Adrenal gland (tissue), 12 donors: ENCODE measurements around the gene S100A2. TPM values are rescaled to one million over a fixed set of nuclear protein-coding genes. Genes with fewer than 3 reads are reported as not detected.

ENCODE experiments used
- DNase-seq, 7 donors: peaks; one replicate each; pipeline ENCODE4 v3.0.0-alpha.2; 2019 to 2020
- H3K27ac ChIP-seq, 5 donors: fragments of 200-600 bp; sonication (generic) in 4 of 5; 1 replicate in 3 of 5; 2 replicates in 2 of 5; pipeline versions ENCODE4 v1.5.1 to v1.8.0; 2016 to 2020; ENCODE audit warnings: mild to moderate bottlenecking in 1 of 5
- H3K27me3 ChIP-seq: fragments of 200-600 bp; 2 replicates; pipeline ENCODE4 v1.8.0; 2021
- H3K36me3 ChIP-seq, 2 donors: fragments of 200-600 bp; replicated peaks in 1 of 2; 1 replicate in 1 of 2; 2 replicates in 1 of 2; pipeline versions ENCODE4 v1.5.1 to v1.8.0; 2018 to 2022
- H3K4me1 ChIP-seq, 2 donors: fragments of 200-600 bp; replicated peaks in 1 of 2; 1 replicate in 1 of 2; 2 replicates in 1 of 2; pipeline versions ENCODE4 v1.5.1 to v1.8.0; 2018 to 2021
- H3K4me3 ChIP-seq, 4 donors: fragments of 200-600 bp; sonication (generic) in 3 of 4; one replicate each; pipeline ENCODE4 v1.5.1; 2016 to 2018
- H3K9me3 ChIP-seq, 3 donors: fragments of 200-600 bp; sonication (generic) in 1 of 3; replicated peaks in 1 of 3; 1 replicate in 2 of 3; 2 replicates in 1 of 3; pipeline versions ENCODE4 v1.5.1 to v1.8.0; 2016 to 2021
- CTCF ChIP-seq, 6 experiments: fragments of 450-650 bp in 4 of 6; fragments of 200-600 bp in 2 of 6; sonication (generic) in 1 of 6; IDR thresholded peaks; 1 replicate in 5 of 6; 2 replicates in 1 of 6; pipeline versions ENCODE4 v1.5.1 to v1.8.0; 2016 to 2021; ENCODE audit warnings: antibody characterized with exemption in 6 of 6, mild to moderate bottlenecking in 2 of 6, moderate library complexity in 1 of 6
- POLR2A ChIP-seq, 2 donors: fragments of 450-650 bp; IDR thresholded peaks; one replicate each; pipeline ENCODE4 v1.6.1; 2017; ENCODE audit warnings: antibody characterized with exemption in 2 of 2, mild to moderate bottlenecking in 2 of 2, moderate library complexity in 1 of 2
- WGBS, 4 donors: extraction: QIAGEN DNeasy Blood & Tissue Kit in 2 of 4; methylation state at CpG; one replicate each; pipeline versions ENCODE4 v1.1.5 to v1.1.7; 2013 to 2017; 5-methylcytosine and 5-hydroxymethylcytosine counted together
- intact Hi-C, 2 donors: fragments of 100-400 bp; cut with DNase I; formaldehyde crosslinking; loops; one replicate each; pipeline versions ENCODE4 v1.14.1 to v1.15.0; 2022 to 2023
- polyA plus RNA-seq, 3 donors: library from polyadenylated mRNA; stranded (reverse); fragments of 200-250 nt in 2 of 3; fragments of 350-450 nt in 1 of 3; fragmentation: Illumina TruSeq in 1 of 3; extraction: RNeasy Lipid Tissue Mini Kit (QIAGEN cat#74804) in 1 of 3; gene quantifications; one replicate each; pipeline ENCODE4 v1.2.3, GENCODE V29; 2013 to 2014
- total RNA-seq, 9 donors: library from RNA; depleted of rRNA in 4 of 9; stranded (reverse); fragments of >200 nt in 4 of 9; fragments of 120-200 nt in 1 of 9; fragmentation: NEBNext Ultra II Directional in 1 of 9; extraction: Animal tissue kit (Norgen Biotek cat#: 25700) in 1 of 9; gene quantifications; one replicate each; pipeline versions ENCODE4 v1.1.0 to v1.2.4, GENCODE V29; 2013 to 2023
- donor health status: healthy with polysubstance abuse.
- donor health status: Bipolar disorder and iron deficiency.
- donor health status: DM: yes; HTN: yes; CAD: no.
- donor health status: DM: no; HTN: no; CAD: no.
- donor health status: DM: no; HTN: no; CAD: no.
- donor health status: DM: yes; HTN: yes; CAD: no.

The S100A2 gene
- total and polyA plus RNA-seq, 12 donors = 0.31 to 44.1 (median 1.3) TPM; not detected in 1

GRCh38 chr1:153569465-153569864 lies 3.8 kb upstream of the S100A2 start:
- TF ChIP-seq POLR2A (IDR thresholded peaks at IDR 0.05) (no peak), CTCF (IDR thresholded peaks at IDR 0.05) (no peak)
- no peaks in the 10 kb centered on the region for H3K9me3 ChIP-seq
- no peaks in the 10 kb centered on the region for H3K27me3 ChIP-seq
- H3K4me3 ChIP-seq = no peak overlapping the region
- WGBS, 4 donors = 67 to 76% (median 73%) methylated on average over 8 of the region's 8 CpGs
- H3K36me3 ChIP-seq = no peaks in the 10 kb centered on the region
- no peak for DNase-seq
- intact Hi-C loops = loop anchor here (2.0 to 5.0 kb wide), 3 partner anchors 37 to 61 kb away; no protein-coding TSS in a partner anchor
- peaks cover 33 to 44% of the 10 kb centered on the region in 2 donors for H3K4me1 ChIP-seq
- no peak overlapping the region for H3K27ac ChIP-seq

GRCh38 chr1:153568367-153569099 lies 2.9 kb upstream of the S100A2 start:
- TF ChIP-seq CTCF (IDR thresholded peaks at IDR 0.05) (peak; percentile 99 to 100 (median 99)), POLR2A (IDR thresholded peaks at IDR 0.05) (no peak)
- Histone ChIP-seq H3K36me3 (no peaks in the 10 kb centered on the region), H3K27me3 (no peaks in the 10 kb centered on the region), H3K4me1 (peaks cover 33 to 44% of the 10 kb centered on the region in 2 donors), H3K9me3 (no peaks in the 10 kb centered on the region), H3K27ac (peak overlapping the region in 3 of 5 donors; percentile 40 to 69 (median 64)), H3K4me3 (peak overlapping the region in 1 of 4 donors; percentile 3)
- DNase-seq = peak; percentile 84 to 96 (median 92)
- intact Hi-C loops = loop anchor here (2.0 to 5.0 kb wide), 3 partner anchors 36 to 60 kb away; no protein-coding TSS in a partner anchor
- WGBS, 4 donors = 9 to 13% (median 10%) methylated on average over 12 to 25 of the region's 25 CpGs

- H3K4me1 ChIP-seq = peaks cover 29 to 38% of the 10 kb centered on the region in 2 donors
- 80 to 87% (median 84%) methylated on average over 18 to 22 of the region's 22 CpGs for WGBS, 4 donors
Measured at GRCh38 chr1:153567621-153568366, 2.1 kb upstream of the S100A2 start.

More at GRCh38 chr1:153567621-153568366, 2.1 kb upstream of the S100A2 start:
- TF ChIP-seq POLR2A (IDR thresholded peaks at IDR 0.05) (no peak), CTCF (IDR thresholded peaks at IDR 0.05) (no peak)
- Histone ChIP-seq H3K9me3 (no peaks in the 10 kb centered on the region), H3K4me3 (no peak overlapping the region), H3K36me3 (no peaks in the 10 kb centered on the region), H3K27ac (peak overlapping the region in 3 of 5 donors; percentile 40 to 90 (median 69)), H3K27me3 (no peaks in the 10 kb centered on the region)
- peak in 1 of 7 donors; percentile 21 for DNase-seq
- intact Hi-C loops = loop anchor here (2.0 to 5.0 kb wide), 4 partner anchors 35 to 59 kb away; no protein-coding TSS in a partner anchor
